Breast epithelium (tissue), 4 donors: ENCODE measurements around the gene OR10H5. TPM values are rescaled to one million over a fixed set of nuclear protein-coding genes. Genes with fewer than 3 reads are reported as not detected.
"Not testable (repeated sequence)": the region's sequence is repeated elsewhere in the genome, so short reads cannot be mapped to it uniquely, and the experiment has no call there.

Experiments
- DNase-seq, 2 donors: peaks; one replicate each; pipeline ENCODE4 v3.0.0-alpha.2; 2019; ENCODE audit warnings: low spot score in 2 of 2
- H3K27ac ChIP-seq, 2 donors: fragments of 200-600 bp; sonication (generic) in 1 of 2; one replicate each; pipeline ENCODE4 v1.5.1; 2016 to 2019; ENCODE audit warnings: mild to moderate bottlenecking in 1 of 2
- H3K27me3 ChIP-seq, 2 donors: fragments of 200-600 bp; sonication (generic) in 1 of 2; one replicate each; pipeline versions ENCODE4 v1.5.1 to v1.6.0; 2017 to 2019; ENCODE audit warnings: control low read depth in 1 of 2, mild to moderate bottlenecking in 1 of 2
- H3K36me3 ChIP-seq: fragments of 200-600 bp; one replicate; pipeline ENCODE4 v1.5.1; 2019
- H3K4me1 ChIP-seq, 2 donors: fragments of 200-600 bp; sonication (generic); one replicate each; pipeline ENCODE4 v1.5.1; 2016 to 2019; ENCODE audit warnings: control low read depth in 1 of 2
- H3K4me3 ChIP-seq, 3 donors: fragments of 200-600 bp; sonication (generic); 1 replicate in 2 of 3; 2 replicates in 1 of 3; pipeline ENCODE4 v1.5.1; 2016 to 2019; ENCODE audit warnings: mild to moderate bottlenecking in 3 of 3, moderate library complexity in 2 of 3
- H3K9me3 ChIP-seq, 2 donors: fragments of 200-600 bp; sonication (generic) in 1 of 2; one replicate each; pipeline ENCODE4 v1.5.1; 2016 to 2019; ENCODE audit warnings: control low read depth in 1 of 2
- POLR2A ChIP-seq: fragments of 450-650 bp; IDR thresholded peaks from one replicate; pipeline ENCODE4 v1.6.1; 2016; ENCODE audit warnings: antibody characterized with exemption, mild to moderate bottlenecking, moderate library complexity
- POLR2AphosphoS5 ChIP-seq, 3 donors: sonication (generic); formaldehyde crosslinking; IDR thresholded peaks; one replicate each; pipeline ENCODE4 v1.6.1; 2017; ENCODE audit warnings: antibody characterized with exemption in 3 of 3
- intact Hi-C: fragments of 100-400 bp; cut with DNase I; formaldehyde crosslinking; loops from one replicate; pipeline ENCODE4 v1.15.1; 2023; ENCODE audit warnings: low total_unique reads
- total RNA-seq, 3 donors: library from RNA; depleted of rRNA; stranded (reverse); fragments of >200 nt; gene quantifications; one replicate each; pipeline ENCODE4 v1.1.0, GENCODE V29; 2016
- TF ChIP-seq, protein P1 (sequence below), 3 donors: fragments of 450-650 bp; IDR thresholded peaks; one replicate each; pipeline ENCODE4 v1.5.1; 2016 to 2017; ENCODE audit warnings: antibody characterized with exemption in 3 of 3, mild to moderate bottlenecking in 3 of 3, moderate library complexity in 3 of 3

Gene OR10H5
- total RNA-seq, 3 donors from 2014 or later = not detected

DNA sequence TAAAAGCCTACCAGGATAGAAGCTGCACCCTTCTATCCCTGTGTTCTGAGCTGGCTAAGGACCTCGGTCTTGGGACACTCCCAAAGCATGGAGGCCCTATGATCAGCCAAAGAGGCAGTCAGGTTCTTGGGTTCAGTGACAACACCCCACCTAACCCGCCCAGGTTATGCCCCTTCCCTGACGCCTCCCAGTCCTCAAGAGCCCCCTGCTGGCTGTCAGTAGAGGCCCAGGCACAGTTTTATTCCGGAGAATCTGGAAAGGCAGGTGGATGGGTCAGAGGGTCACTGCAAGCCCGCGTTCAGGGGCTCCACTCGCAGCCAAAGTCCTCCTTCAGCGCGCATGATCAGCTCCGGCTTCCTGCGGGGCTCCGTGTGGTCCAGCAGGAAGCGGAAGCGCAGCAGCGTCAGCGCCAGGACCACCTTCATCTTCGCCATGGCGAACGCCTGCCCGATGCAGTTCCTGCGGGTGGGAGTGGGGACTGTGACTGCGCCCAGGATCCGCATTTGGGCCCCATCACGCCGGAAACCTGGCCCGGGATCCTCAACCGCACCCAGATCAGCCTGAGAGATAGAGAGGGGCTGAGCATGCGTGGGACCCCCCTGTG lies 27.4 kb upstream of the OR10H5 start:
- Histone ChIP-seq H3K4me1 (no peaks in the 10 kb centered on the region), H3K36me3 (no peaks in the 10 kb centered on the region), H3K4me3 (no peak overlapping the region), H3K27ac (no peak overlapping the region), H3K9me3 (no peaks in the 10 kb centered on the region), H3K27me3 (no peaks in the 10 kb centered on the region)
- DNase-seq = no peak
- intact Hi-C loops = no loop called here
- TF ChIP-seq POLR2AphosphoS5 (IDR thresholded peaks at IDR 0.05) (no peak), POLR2A (no peak)
- TF ChIP-seq, protein P1, sequence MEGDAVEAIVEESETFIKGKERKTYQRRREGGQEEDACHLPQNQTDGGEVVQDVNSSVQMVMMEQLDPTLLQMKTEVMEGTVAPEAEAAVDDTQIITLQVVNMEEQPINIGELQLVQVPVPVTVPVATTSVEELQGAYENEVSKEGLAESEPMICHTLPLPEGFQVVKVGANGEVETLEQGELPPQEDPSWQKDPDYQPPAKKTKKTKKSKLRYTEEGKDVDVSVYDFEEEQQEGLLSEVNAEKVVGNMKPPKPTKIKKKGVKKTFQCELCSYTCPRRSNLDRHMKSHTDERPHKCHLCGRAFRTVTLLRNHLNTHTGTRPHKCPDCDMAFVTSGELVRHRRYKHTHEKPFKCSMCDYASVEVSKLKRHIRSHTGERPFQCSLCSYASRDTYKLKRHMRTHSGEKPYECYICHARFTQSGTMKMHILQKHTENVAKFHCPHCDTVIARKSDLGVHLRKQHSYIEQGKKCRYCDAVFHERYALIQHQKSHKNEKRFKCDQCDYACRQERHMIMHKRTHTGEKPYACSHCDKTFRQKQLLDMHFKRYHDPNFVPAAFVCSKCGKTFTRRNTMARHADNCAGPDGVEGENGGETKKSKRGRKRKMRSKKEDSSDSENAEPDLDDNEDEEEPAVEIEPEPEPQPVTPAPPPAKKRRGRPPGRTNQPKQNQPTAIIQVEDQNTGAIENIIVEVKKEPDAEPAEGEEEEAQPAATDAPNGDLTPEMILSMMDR (IDR thresholded peaks at IDR 0.05) = no peak

DNA sequence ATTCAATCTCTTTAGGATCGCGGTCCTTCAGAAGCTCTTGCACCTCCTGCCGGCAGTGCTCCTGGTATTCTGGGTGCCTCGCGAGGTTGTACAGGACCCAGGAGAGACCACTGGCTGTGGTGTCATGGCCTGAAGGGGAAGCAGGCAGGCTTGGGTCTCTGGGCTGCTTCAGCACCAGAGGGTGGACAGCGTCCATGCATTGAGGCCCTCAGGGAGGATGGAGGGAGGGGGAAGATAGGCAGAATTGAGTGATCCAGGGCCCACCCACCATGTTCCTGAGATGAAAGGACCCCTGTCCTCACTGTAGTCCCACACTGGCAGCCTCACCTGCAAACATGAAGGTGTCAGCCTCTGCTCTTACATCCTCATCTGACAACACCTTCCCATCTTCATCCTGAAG lies 17.9 kb upstream of the OR10H5 start:
- no peak overlapping the region for H3K27ac ChIP-seq
- no peaks in the 10 kb centered on the region for H3K27me3 ChIP-seq
- no peaks in the 10 kb centered on the region for H3K4me1 ChIP-seq
- H3K36me3 ChIP-seq = no peaks in the 10 kb centered on the region
- no peak for TF ChIP-seq POLR2A
- no peak for TF ChIP-seq POLR2AphosphoS5 (IDR thresholded peaks at IDR 0.05)
- TF ChIP-seq, protein P1 (IDR thresholded peaks at IDR 0.05) = no peak
- H3K4me3 ChIP-seq = no peak overlapping the region
- peaks cover 3 to 5% of the 10 kb centered on the region in 2 donors for H3K9me3 ChIP-seq
- DNase-seq = no peak
- intact Hi-C loops = no loop called here

DNA sequence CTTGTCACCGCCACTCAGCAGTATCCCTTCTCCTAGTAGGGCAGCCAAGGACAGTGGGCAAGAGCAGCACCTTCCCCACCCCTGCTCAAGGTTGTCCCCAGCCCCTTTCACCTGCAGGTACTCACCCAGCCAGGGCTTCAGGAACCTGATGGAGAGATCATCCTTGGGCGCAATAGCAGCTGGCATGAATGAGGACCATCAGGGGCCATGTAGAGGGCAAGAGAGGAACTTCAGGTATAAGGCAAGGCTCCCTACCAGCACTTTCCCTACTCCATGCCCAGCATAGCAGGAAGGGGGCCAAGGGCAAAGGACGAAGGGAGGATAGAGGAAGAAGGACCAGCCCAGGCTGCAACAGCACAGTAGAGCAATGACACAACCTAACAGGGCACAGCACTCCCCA lies 13.3 kb upstream of the OR10H5 start:
- H3K36me3 ChIP-seq, H3K4me1 ChIP-seq, H3K27me3 ChIP-seq, intact Hi-C loops, H3K4me3 ChIP-seq, DNase-seq, H3K9me3 ChIP-seq, H3K27ac ChIP-seq: not testable (repeated sequence)

DNA sequence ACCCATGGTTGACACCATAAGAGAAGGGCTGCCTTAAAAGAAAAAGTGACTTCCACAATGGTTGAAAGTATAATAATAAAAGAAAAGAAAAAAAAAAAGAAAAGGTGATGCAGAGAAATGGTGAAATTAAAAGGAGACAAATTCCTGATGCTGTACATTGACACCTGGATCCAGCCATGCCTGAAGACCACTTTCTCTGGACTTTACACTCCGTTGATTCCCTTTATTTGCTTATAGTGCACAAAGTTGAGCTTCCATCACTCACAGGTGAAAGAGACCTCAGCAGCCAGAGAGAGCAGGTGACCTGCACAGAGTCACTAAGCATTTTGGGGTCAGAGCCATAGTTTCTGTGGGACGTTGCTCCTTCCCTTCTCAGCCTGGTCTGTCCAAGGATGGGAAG lies 12.2 kb upstream of the OR10H5 start:
- no peak for DNase-seq
- TF ChIP-seq POLR2A (no peak), POLR2AphosphoS5 (IDR thresholded peaks at IDR 0.05) (no peak)
- TF ChIP-seq, protein P1 (IDR thresholded peaks at IDR 0.05) = no peak

DNA sequence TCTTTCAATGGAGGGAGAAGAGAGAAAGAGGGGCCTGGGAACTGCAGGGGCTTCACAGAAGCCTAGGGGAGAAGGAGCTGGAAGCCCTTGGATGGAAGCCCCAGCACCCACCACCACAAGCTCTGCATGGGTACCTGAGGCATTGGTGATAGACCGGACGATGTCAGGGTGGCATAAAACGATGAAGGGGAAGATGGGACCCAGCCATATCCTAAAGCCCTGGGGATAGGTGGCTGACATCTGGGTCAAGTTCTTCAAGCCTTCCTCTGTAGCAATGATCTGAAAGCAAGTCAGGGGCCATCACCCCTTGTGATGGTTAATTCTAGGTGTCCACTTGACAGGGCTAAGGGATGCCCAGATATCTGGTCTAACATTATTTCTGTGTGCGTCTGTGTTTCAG lies 11.2 kb upstream of the OR10H5 start:
- intact Hi-C loops = no loop called here
- H3K27me3 ChIP-seq = no peaks in the 10 kb centered on the region
- no peak for DNase-seq

More for the DNA sequence above, 12.2 kb upstream of the OR10H5 start:
- intact Hi-C loops = no loop called here
- H3K4me3 ChIP-seq = no peak overlapping the region
- no peaks in the 10 kb centered on the region for H3K27me3 ChIP-seq
- H3K9me3 ChIP-seq = no peaks in the 10 kb centered on the region
- H3K27ac ChIP-seq = no peak overlapping the region
- peaks cover 0 to 3% of the 10 kb centered on the region in 2 donors for H3K4me1 ChIP-seq
- no peaks in the 10 kb centered on the region for H3K36me3 ChIP-seq

More for the DNA sequence above, 11.2 kb upstream of the OR10H5 start:
- Histone ChIP-seq H3K27ac (no peak overlapping the region), H3K4me1 (peaks cover 0 to 6% of the 10 kb centered on the region in 2 donors), H3K9me3 (no peaks in the 10 kb centered on the region), H3K36me3 (no peaks in the 10 kb centered on the region), H3K4me3 (no peak overlapping the region)
- TF ChIP-seq POLR2A (no peak), POLR2AphosphoS5 (IDR thresholded peaks at IDR 0.05) (no peak)
- TF ChIP-seq, protein P1 (IDR thresholded peaks at IDR 0.05) = no peak
